Measurements from ENCODE around the gene ZNF532.
"Not testable (repeated sequence)": the region's sequence is repeated elsewhere in the genome, so short reads cannot be mapped to it uniquely, and the experiment has no call there.

The ZNF532 gene

DNA sequence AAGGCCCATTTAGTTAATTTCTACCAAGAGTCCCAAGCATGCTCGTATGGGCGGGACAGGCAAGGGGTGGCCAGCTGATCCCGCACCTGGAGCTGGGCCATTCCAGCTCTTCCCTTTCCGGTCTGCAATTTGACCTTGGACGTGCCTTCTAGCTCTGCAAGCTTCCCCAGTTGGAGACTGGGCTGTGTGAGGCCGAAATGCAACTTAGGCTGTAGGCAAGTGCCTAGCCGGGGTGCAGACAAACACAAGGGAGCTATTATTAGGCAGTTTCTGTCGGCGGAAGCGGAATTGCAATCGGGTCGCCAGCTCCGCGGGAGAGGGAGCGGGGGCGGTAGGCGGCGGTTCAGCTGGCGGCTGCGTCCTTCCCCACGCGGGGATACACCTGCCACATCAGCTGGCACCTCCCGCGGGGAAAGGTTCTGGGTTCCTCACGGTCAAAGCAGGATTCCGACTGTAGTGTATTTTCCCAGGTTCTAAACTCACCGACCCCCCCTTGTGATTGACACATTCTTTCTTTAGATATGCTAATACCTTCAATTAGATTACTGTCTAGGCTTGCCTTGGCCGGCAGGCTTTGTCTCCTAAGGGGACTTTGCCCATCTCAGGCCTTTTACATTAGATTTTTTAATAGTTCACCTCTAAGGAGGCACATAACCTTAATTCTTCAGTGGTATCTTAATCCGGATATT, 17.1 kb upstream of the ZNF532 start:
- no peak for DNase-seq (ENCODE audit: low read depth)

DNA sequence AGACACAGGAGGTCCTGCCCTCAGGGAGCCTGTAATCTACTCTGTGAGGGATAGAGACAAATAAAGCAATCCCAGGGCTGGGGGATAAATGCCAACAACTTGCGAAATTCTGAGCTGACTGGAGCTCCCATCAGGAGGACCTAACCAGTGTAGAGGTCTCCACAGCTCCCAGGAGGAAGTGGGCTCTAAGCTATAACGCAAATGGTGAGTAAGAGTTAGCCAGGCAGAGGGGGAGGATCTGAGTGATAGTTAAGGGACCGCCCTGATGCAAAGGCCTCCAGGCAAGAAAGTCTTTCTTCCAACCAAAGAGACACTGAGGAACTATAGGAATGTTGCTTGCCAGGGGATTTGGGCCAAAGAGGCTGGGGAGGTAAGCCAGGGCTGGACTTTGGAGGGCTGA, 16.0 kb upstream of the ZNF532 start:
- DNase-seq (ENCODE audit: low read depth): no peak

DNA sequence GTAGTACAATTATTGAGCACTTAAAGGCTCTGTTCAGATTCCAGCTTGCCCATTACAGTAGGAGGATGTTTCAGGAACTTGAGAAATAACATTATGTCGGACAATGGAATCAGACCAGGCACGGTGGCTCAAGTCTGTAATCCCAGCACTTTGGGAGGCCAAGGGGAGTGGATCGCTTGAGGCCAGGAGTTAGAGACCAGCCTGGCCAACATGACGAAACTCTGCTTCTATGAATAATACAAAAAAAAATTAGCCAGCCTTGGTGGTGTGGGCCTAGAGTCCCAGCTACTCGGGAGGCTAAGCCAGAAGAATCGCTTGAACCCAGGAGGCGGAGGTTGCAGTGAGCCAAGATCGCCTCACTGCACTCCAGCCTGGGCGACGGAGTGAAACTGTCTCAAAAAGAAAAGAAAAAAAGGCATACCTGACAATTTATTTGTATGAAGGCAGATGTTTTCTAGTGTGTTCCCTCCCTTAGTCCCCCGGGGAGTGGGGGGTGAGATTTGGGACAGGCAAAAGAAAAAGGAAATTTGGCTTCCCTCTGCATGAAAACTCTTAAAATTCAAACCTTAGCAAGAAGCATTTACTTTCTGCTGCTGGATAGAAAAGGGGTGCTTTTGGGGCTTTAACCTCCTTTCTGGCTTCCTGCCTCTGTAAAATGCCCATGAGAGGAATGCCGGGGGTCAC, 13.7 kb upstream of the ZNF532 start:
- no peak for DNase-seq (ENCODE audit: low read depth)

DNA sequence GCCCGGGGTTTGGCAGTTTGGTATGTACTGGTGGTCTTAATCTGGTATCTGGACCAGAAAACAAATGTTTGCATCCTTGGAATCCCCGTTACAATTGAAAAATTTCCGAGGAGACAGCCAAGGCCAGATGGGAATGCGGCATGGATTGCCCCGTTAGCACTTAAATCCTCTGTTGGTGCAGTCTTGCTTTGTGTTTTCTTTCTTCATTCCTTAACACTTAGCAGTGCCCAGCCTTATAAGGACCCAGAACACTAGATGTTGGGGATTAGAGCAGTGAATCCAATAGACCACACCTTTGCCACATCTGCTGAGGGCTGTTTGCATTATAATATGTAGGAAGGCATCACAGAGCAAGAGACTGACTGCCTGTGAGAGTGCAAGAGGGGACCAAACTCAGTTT, 12.8 kb upstream of the ZNF532 start:
- no peak for DNase-seq (ENCODE audit: low read depth)

DNA sequence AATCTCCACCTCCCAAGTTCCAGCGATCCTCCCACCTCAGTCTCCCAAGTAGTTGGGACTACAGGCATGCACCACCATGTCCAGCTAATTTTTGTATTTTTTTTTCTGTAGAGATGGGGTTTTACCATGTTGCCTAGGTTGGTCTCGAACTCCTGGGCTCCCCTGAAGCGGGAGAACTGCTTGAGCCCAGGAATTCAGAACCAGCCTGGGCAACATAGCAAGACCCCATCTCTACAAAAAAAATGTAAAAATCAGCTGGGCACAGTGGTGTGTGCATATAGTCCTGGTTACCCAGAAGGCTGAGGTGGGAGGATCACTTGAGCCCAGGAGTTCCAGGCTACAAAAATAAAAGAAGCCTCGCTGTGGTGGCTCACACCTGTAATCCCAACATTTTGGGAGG, 12.0 kb upstream of the ZNF532 start:
- DNase-seq (ENCODE audit: low read depth): no peak

DNA sequence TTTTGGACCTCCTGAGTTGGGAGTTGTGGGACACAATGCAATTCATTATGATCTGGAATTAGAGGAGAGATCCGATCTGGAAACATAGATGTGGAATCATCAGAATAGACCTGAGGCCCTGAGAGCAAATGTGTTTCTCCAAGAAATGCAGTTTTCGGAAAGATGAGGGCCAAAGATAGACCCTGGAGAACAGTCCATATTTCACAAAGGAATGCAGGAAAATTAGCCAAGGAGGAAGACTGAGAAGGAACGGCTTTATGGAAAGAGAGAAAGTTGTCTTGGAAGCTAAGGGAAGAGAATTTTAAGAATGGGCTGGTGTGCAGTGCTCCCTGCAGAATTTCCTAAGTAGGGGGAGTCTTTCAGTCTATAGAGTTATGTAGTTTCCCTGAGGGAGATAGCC, 11.1 kb upstream of the ZNF532 start:
- no peak for DNase-seq (ENCODE audit: low read depth)

DNA sequence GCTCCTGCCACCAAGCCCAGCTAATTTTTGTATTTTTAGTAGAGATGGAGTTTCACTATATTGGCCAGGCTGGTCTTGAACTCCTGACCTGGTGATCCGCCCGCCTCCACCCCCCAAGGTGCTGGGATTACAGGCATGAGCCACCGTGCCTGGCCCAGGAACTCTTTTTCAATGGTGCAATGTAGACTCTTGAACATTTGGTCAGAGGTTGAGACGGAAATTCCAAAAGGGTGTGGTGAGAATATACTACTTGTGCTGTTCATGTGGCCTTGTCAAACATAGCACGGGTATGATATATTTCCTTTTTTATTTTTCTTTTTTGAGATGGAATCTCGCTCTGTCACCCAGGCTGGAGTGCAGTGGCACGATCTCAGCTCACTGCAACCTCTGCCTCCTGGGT, 9.2 kb upstream of the ZNF532 start:
- DNase-seq (ENCODE audit: low read depth): not testable (repeated sequence)

DNA sequence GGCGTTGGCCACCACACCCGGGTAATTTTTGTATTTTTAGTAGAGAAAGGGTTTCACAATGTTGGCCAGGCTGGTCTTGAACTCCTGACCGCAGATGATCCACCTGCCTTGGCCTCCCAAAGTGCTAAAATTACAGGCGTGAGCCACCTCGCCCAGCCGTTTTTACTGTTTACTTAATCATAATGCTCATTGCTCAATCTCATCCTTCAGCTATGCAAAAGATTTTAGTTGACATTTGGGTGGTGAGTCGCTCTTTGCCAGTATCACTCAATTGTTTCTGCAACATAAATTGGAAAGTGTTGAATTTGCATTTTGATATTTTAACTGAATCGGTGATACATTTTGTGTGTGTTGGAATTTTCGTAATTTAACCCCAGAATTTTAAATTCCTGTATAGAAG, 7.8 kb upstream of the ZNF532 start:
- DNase-seq (ENCODE audit: low read depth): no peak

DNA sequence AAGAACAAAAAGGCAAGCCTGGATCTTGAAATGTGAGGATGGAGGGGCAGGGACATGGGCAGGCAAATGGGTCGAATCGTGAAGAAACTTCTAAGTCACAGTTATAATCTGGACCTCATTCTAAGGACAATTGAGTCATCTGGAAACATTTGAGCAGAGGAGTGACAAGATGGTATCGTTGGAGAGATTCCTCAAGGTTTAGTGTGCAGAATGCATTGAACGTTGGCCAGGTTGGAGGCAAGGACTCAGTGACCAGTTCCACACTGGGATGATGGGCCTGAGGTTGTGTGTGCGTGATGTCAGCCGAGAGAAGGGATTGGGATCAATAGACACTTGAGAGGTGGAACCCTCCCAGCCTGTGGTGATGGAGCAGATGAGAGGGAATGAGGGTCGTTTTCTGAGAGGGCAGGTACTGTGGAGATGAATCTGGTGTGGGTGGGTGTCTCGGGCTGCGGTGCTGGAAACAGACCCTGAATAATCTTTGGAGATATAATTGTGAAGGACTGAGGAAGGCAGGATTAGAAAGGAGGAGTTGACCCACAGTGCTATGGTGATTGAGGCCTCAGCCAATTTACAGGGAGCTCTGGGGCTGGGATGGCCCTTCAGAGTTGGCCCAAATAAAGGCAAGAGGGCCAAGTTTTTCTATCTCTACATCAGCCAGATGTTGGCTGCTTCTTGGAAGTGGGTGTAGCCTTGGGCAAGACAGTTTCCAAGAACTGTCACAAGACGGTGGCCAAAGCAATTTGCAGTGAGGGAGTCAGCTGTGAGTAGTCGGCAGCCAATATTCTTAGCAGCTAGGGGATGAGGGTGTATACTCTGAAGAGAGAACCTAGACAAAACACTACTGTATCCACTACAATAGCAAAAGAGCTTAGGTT, 5.8 kb upstream of the ZNF532 start:
- no peak for DNase-seq (ENCODE audit: low read depth)

DNA sequence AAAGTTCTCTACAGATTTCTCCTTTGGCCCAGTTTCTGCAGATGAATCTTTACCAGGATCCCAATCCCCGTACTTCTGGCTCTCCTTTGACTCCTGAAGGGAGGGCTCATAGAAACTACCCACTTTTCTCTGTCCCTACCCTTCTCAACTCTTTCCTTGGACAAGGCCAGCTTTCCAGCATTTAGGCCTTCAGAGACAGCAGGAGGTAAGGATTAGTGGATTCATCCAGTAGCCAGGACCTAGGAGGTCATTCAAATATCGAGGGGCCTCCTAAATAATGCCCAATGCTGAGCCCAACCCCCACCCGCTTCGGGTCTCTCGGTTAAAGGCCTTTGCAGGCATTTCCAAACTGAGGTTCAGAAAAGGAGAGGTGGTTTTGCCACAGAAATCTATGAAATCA, 4.8 kb upstream of the ZNF532 start:
- DNase-seq (ENCODE audit: low read depth): no peak

DNA sequence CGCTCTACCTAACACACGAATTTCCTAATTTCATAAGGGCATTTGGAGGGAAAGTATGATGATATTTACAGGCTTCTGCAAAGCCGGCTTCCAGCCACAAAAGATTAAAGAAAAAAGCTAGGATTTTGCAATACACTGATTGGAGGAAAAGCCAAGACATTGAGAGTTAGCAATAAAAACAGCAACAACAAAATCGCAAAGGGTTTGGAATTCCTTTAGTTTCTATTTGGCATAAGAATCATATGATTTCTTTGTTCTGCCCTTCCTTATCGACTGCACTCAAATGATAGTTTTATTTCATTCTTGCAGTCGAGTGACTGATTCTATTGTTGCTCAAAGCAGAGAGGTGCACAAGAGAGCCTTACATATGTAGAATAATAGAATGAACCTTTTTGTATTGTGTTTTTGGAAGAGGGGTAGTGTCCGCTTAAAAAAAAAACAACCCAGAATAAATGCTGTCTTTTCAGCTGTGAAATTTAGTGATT, 3.9 kb upstream of the ZNF532 start:
- DNase-seq (ENCODE audit: low read depth): no peak

DNA sequence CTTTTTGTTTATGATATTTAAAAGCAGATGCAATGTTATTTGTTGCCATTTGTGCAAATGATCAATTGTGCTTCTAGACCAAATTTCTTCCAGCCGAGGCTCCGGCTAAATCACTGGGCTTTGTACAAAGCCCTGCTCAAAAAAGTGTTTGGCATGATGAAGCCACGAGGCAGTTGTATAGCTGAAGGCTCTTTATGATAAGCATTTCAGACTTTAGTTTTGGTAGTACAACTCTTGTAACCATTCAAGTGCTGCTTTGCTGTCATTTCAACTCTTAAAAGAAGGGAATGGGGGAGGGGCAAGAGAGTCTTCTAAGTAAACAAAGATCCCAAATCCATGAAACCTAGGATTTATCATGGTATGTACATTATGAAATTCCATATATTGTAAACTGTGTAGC, 3.3 kb upstream of the ZNF532 start:
- no peak for DNase-seq (ENCODE audit: low read depth)

DNA sequence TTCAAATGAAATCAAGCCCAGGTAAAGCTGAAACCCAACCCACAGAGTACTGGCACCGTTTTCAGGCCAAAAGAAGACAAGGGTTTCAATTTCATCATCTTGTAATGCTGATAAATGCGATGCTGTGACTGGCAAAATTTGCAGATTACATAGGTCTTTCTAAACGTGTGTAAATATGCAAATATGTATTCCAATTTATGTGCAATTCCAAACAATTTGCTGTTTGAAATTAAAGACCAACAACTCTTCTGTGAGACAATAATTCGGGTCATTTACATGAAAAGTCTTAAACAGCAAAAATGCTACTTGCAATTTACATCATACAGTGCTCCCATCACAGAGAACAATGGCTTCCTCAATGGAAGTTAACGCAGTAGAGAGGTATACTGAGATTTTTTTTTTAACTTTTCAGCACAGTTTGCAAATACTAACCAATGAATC, 2.8 kb upstream of the ZNF532 start:
- DNase-seq (ENCODE audit: low read depth): no peak

DNA sequence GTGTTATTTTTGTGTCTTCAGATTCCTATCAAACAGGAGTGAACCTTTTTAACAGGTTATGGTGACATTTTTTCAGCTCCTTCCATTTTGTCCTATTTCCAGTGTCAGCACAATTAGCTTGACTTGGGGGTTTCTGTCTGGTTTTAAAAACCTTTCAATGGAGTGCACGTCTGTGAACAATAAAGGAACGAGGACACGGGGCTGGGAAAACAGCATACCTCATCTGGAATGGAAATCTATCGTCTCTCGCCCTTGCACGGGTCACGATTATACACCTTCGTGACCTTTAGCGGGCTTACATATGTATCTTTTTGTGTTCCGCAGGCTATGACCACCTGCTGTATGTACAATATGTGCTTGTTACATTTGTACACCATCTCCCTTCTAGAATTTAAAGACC, 2.3 kb upstream of the ZNF532 start:
- no peak for DNase-seq (ENCODE audit: low read depth)

DNA sequence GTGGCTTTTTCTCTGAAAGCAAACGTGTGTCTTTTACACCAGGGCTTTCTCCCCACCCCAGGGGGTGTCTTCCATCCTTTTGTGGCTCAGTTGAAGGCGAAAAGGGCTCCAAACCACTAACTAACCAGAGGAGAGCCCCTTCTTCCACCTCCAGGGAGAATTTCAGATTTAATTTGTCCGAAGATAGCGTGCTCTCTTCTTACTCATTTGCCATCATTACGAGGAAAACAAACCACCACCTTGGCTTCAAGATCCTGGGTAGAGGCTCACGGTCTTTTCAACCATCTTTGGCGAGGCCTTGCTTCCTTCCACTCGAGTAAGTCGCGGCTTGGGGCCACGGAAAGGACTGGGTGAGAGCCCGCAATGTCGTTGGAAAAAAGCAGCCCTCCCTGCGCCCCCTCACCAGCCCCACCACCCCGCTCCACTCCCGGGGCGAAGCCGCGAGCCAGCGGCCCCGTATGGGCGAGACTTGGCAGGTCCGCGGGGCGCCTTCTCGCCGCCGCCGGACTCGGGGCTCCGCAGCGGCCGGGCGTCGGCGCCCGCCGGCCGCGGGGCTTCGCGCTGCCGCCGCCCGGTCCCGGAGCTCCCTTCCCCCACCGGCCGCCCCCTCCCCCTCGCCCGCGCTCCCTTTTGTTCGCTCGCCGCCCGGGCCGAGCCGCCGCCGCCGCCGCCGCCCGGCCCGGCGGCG, 1.7 kb upstream of the ZNF532 start:
- no peak for DNase-seq (ENCODE audit: low read depth)

DNA sequence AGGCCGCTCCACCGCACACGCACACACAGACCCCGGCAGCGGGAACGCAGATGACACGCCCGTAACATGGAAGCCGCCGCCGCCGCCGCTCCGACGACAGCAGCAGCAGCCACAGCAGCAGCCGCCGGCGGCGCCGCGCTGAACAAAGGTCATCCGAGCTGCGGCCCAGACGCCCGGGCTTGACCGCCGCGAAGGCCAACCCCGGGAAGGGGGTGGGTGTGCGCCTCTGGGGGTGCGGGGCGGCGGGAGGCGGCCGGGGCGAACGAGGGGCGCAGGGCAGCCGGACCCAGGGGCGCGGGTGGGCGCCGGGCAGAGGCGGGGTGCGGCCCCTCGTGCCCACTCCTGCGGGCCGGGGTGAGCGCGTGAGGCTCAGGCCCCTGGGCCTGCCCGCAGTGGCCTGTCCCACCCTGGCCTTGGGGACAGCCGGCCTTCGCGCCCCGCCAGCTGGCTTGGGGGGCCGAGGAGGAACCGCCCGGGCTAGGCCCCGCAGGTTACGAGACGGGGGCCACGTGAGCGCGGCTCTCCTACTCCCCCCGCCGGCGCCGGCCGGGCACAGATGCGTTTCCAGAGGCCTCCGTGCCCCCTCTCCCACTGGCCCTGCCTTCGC, 1.0 kb upstream of the ZNF532 start:
- DNase-seq (ENCODE audit: low read depth): no peak

DNA sequence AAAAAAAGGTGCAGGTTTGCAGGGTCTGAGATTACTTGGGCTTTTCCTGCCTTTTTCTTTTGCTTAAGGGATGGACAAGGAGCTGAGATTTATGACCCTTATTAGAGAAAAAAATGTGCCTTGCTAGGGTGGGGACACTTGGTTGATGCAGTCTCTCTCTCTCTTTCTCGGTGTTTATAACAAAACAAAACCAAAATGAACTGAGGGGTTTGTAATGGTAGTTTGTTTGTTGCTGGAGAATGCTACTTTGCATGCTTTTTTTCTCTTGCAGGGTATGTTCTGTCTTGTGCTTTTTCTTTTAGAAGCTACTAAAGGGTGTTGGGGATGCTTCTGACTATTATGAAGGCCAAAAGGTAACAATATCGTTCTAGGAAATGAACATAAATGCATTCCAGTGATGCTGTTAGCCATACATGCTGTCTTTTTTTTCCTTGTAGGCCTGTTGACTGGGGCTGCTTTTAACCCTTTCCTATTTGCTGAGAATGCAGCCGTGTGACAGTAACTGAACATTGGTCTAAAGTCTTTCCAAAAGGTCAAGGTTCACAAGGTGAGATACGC, 435 bp downstream of the ZNF532 start:
- DNase-seq (ENCODE audit: low read depth): no peak

DNA sequence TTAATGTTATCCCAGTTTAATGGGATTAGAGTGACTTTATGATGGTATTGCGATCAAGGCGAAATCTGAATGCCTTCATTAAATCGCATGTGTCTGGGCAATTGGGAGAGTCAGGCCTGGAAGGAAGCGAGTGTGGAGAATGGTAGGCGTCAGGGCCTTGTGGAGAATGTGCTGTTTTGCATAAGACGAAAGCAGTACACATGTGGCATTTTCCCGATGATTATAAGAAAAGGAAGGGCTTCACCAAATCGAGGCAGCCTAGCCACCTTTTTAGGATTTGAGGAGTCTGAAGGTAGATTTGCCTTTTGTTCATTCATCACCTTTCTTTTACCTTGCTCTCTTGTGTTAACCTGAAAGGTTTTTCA, 1.0 kb downstream of the ZNF532 start:
- no peak for DNase-seq (ENCODE audit: low read depth)

DNA sequence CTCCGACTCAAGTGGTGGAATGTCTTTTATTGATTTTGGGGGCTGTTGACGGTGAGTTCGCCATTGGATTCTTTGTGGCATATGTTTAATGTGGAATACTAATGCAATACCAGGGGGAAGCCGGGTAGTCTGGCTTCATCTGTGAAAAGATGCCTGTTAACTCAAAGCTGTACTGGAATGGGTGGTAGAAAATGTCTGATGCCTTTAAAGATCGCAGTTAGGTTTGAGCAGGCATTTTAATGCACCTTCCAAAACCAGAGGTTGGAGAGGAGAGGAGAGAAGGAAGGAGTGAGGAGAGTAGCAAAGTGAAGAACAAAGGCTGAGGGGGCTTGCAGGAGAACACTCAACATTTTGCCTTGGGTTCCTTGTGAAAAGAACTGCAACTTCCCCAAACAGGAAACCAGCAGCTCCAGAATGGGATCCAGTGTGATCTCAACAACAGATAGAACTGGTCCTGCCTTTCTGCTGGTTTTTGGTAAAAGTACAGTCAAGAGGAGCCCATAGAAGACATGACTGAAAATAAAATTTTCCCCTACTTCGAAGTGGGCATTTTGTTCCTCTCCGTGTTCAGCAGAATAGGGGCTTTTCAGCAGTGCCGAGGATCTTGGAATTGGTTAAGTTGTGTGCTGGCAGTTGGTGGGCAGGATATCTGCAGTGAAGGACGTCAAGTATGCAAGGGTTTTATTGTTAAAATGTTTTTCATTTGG, 1.5 kb downstream of the ZNF532 start:
- DNase-seq (ENCODE audit: low read depth): no peak

DNA sequence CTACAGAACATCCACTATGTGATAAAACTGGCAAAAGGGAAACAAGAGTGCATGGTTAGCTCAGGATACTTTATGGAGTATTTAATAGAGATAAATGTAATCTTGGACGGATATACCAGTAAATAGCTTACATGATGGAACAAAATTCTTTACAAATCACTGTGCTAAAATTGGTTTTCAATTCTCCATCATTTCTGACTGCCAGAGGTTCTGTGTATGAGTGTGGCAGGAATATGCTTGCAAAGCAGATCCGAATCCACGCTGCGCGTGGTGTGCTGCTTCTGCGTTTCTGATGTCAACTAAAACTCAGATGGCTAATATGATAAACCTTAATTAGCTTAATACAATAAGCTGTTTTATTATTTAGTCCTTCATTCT, 2.1 kb downstream of the ZNF532 start:
- DNase-seq (ENCODE audit: low read depth): no peak
